ENCODE results near the gene RGS17. TPM values are rescaled to one million over a fixed set of nuclear protein-coding genes. Genes with fewer than 3 reads are reported as not detected.
"Not testable (repeated sequence)": the region's sequence is repeated elsewhere in the genome, so short reads cannot be mapped to it uniquely, and the experiment has no call there.

The RGS17 gene
- total RNA-seq, 1 donor from 2014 or later = not detected

DNA sequence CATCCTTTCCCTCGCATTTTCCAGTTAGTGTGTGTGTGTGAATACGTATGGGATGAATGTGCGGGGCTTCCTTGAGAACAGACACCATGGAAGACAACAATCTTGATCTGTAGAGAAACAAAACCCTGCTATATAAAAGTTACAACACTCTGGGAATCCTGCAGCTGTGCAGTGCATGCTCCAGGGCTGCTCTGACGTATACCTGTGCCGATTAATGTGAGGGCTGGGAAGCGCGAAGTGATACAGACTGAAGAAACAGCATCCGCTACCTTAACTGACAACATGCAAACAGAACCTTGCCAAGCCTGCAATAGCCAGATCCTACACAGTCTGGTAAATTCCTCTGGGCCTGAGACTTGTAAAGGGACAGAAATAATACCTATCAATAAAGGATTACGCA lies 96.9 kb downstream of the RGS17 start:
- intact Hi-C loops (cut with micrococcal nuclease) = no loop called here

DNA sequence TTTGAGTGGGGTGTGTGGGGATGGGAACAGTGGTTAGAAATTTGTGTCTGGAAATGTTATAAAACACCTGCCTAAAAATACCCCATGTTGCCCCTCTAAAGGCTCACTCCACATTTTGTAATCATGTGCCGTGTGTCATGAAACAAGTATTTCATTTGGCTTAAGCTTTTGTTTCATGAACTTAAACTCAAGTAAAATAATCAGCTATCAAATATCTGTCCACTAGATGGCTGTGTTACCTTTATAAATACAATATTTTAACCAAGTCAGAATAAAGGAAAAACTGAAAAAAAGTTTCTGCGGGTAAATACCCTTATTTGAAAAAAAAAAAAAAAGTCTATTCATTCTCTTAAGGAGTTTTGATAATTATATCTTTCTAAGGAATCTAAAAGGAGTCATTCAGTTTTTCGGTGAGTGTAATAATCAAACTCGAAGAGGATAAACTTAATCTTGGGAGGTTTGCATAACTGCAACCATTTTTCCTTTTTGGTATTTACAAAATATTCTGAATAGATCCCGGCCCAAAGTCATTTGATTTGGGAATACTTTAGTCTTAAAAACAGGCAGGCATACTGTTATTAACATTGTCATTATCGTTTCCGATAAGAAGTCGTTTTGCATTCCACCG lies 98.7 kb downstream of the RGS17 start:
- intact Hi-C loops (cut with micrococcal nuclease) = loop anchor here (1.0 kb wide), 1 partner anchor 280 kb away; no protein-coding TSS in a partner anchor

DNA sequence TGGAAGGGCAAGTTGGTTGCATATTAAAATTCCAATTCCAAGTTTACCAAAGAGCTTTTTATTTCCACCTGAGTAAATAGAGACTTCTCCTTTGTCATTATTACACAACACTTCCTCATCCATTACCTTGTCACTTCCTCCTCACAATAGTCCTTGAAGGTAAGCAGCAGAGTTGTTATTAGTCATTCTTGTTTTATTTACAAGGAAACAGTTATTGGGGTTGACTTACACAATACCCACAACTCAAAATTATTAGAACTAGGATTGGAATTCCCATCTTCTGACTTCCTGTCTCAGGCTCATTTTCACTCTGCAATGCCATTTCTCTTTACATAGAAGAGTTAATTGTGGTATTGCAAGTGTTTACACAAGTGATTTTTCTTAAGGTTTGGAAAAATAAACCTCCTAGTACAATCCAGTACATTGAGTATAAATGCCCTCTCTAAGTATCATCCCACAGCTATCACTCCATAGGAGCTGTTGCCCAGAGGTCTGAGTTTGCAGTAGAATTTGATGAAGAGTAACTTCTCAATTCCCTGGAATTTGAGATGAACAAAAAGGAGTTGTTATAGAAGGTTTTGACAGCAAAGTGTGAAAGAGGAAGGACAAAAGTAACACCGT lies 99.6 kb downstream of the RGS17 start:
- intact Hi-C loops (cut with micrococcal nuclease) = no loop called here

DNA sequence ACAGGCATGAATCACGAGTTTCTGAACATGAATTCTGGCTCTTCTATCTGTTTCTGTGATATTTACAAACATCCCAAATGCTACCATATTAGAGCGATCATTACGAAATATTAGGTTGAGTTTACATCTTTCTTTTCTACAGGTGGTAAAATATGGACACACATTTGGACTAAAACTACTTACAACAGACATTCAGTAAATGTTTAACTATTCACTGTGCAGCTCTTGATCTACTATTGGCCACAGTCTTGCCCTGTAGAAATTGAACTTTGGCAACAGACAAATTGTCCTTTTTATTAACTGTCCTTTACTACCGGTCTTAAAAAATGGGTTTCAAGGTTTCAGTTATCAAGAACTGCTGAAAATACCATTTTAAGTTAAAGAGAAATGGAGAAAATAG lies 102.1 kb downstream of the RGS17 start:
- intact Hi-C loops (cut with micrococcal nuclease) = loop anchor here (10.0 kb wide), 1 partner anchor 486 kb away; no protein-coding TSS in a partner anchor

DNA sequence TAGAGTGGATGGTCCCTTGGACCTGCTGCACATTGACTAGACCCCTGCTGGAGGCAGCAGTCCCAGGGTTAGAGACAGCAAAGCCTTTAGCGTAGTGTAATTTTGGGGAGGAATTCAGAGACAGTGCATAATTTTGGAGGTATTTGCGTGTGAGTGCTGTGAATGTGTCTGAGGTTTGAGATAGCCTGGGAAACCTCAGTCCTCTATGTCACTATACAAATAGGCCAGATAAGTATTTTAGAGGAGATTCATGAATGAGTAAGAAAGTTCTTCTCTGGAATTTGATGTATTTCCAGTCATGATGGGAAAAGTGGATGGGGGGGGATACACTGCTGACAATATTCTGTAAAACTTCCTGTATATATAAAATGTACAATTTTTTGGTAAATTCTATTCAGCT lies 102.8 kb downstream of the RGS17 start:
- intact Hi-C loops (cut with micrococcal nuclease) = loop anchor here (10.0 kb wide), 1 partner anchor 487 kb away; no protein-coding TSS in a partner anchor

DNA sequence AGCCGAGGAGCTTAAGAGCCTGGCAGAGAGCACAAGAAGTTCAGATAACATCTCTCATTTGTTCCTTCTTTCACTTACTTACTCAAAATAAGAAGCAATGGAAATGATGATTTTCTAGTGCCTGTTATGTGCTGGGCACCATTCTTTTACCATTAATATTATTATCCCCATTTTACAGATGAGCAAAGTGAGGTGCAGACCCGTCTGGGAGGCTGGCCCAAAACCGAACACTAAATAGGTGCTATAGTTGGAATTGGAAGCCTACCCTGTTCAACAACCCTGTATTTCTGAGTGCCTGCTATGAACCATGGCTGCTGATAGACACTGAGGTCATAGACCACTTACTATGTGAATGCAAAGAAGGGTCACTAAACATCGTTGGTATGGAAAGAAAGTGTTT lies 103.6 kb downstream of the RGS17 start:
- intact Hi-C loops (cut with micrococcal nuclease) = loop anchor here (10.0 kb wide), 1 partner anchor 487 kb away; no protein-coding TSS in a partner anchor

DNA sequence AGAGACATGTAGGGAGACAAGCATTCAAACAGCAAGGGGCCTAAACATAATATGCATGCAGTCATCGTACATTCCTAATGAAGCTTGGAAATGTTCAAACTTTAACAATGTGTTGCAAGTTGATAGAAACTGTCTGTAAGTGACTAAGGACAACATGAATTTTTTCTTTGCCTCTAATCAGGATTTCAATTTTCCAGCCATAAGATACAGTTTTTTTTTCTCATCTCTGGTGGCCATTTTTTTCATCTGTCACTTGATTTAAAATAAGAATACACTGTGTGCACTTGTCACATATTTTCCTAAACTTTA lies 106.4 kb downstream of the RGS17 start:
- intact Hi-C loops (cut with micrococcal nuclease) = loop anchor here (1.0 to 10.0 kb wide), 4 partner anchors 21 to 490 kb away; no protein-coding TSS in a partner anchor

DNA sequence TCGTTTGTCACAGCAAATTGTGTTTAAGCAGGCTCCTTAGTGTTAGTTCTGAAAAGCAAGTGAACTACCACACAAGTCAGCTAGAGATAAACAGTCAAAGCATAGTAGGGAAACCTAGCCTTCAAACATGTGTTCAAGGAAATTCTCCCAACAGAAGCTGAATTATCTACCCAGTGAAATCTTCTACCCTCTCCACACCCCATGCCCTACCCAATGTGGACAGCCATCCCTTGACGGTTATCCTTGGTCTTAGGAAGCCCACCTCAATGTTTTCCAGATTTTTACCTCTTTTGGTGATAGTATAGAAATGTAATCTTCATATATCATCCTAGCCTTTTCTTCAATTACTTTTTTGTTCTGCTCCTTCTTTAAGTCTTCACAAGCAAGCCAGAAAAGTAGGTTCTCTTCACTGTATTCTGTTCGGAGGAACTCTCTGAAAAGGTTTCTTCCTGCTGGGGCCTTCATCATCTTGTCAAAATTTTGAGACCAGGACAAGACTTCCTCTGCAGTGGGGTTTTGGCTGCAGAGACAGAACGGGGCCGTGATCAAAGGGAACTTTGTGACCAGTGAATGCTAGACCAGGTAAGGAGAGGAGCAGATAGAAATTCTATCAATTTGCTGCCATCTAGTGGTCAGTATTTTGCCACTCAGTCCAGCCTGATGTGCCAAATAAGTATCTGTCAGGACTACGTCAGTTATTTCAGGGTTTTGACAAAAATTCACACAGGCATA lies 106.9 kb downstream of the RGS17 start:
- intact Hi-C loops (cut with micrococcal nuclease) = loop anchor here (1.0 to 10.0 kb wide), 4 partner anchors 21 to 491 kb away; no protein-coding TSS in a partner anchor

DNA sequence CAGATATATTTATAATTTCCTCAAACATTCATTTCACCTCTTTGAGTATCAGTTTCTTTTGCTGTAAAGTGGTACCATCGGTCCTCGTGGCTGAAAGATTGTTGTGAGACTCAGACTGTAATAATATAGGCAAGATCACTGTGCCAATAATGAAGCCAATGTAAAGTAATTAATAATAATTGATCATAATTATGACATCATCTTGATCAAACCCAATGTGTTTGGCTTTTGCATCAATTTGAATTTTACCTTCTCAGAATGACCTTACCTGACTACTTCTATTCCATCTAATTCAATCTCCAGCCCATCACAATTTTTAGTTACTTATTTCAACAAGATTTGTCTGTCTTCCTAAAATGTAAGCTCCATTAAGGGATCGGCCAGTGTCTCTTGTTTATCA lies 112.7 kb downstream of the RGS17 start:
- intact Hi-C loops (cut with micrococcal nuclease) = no loop called here

DNA sequence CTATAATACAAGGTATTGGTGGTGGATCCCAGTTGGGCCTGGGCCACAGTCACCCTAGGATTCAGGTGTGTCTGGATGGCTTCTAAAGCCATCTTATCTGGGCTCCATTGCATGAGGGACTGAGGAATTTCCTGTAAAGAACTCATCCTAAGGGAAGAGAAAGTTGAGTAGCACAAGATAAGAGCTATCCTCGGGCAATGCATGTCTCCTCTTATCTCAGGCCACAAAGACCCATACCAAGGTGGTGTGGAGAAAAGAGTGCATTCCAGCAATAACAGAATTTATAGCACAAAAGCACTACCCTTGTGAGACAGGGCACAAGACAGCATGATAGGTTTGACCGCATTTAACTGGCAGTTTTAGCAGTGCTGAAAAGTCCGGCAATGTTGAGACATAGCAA lies 114.2 kb downstream of the RGS17 start:
- intact Hi-C loops (cut with micrococcal nuclease) = no loop called here

DNA sequence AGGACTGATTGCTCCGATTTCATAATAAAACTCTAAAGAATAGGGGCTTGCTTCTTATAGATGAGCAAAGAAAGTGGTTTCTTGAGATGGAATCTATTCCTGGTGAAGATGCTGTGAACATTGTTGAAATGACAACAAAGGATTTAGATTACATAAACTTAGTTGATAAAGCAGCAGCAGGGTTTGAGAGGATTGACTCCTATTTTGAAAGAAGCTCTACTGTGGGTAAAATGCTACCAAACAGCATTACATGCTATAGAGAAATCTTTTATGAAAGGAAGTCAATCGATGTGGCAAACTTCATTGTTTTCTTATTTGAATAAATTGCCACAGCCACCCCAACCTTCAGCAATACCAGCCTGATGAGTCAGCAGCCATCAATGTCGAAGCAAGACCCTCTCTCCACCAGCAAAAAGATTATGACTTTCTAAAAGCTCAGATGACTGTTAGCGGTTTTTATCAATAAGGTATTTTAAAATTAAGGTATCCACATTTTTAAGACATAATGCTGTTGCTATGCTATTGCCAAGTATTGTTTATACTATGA lies 115.9 kb downstream of the RGS17 start:
- intact Hi-C loops (cut with micrococcal nuclease) = no loop called here

DNA sequence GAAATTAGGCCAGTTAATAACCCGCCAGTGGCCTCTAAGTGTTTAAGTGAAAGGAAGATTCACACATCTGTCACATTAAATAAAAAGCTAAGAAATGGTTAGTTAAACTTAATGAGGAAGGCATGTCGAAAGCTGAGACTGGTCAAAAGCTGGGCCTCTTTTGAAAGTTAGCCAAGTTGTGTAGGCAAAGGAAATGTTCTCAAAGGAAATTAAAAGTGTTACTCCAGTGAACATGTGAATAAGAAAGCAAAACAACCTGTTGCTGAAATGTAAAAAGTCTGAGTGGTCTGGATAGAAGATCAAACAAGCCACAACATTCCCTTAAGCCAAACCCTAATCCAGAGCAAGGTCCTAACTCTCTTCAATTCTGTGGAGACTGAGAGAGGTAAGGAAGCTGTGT lies 117.6 kb downstream of the RGS17 start:
- intact Hi-C loops (cut with micrococcal nuclease) = no loop called here

DNA sequence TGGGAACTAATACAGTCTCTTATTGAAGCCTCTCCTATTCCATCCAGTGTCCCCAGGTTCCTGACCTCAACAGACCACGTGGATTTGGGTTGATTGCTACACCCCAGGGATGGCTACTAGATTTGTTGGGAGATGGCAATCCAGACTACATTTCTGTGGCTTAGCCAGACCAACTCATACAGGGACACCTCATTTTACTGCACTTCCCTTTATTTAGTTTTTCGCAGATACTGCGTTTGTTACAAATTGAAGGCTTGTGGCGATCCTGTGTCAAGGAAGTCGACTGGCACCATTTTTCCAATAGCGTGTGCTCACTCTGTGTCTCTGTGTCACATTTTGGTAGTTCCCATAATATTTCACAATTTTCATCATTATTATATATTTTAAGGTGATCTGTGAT lies 118.2 kb downstream of the RGS17 start:
- intact Hi-C loops (cut with micrococcal nuclease) = no loop called here

DNA sequence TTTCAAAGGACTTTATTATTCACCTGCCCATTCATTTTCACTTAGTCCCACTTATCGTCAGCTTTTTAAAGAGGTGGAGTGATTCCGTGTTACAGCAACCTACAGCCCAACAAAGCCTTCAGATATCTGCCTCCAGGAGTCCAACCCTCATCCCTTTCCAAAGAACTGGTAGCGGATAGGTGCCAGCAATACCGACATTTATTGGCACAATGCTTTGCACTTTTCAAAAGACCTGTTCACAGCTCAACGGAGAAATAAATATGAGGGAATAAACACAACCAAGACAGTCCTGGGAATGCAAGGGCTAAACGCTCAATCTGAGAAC lies 127.8 kb downstream of the RGS17 start:
- intact Hi-C loops (cut with micrococcal nuclease) = loop anchor here (1.0 to 10.0 kb wide), 4 partner anchors 21 to 1731 kb away; partner anchors contain the start of genes SCAF8 and ZBTB2

DNA sequence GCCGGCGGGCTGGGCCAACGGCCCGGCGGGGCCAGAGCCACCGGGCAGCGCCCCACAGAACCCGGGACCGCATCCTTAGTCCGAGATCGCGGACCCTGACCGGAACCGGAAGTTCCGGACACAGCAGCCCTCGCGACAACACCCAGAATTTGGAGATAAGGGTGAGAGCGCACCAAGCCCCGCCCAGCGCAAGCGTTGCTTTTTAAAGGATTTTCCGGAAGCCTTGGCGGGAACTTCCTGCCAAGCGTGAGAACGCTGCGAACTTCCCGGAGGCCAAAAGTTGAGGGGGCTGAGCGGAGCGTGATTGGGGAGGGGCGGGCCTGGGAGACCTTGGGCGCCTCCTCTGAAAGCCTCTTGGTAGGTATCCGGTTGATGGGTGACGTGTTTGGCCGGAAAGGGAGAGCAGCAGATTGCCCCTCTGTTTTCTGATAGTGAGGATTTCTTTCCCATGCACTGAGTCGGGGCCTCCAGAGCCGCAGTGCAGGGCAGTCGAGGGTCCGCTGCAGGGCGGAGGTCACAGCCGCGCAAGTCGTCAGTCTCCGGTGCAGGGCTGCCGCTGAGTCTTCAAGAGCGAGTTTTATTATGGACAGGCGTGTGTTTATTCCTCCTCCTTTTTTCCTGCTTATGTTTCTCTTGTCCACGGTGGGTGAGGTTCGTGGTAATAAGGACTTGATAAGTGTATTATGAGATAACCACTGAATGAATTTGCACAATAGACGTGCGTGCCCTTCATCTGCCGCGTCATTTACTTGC lies 128.3 kb downstream of the RGS17 start, which contains the start of gene MTRF1L:
Gene MTRF1L, minus strand, starts transcription at position 97 of the 753 bp plus-strand sequence. Its CDS starts 24 bp downstream, at position 73.
- intact Hi-C loops (cut with micrococcal nuclease) = loop anchor here (1.0 to 10.0 kb wide), 6 partner anchors 20 to 1732 kb away; partner anchors contain the start of genes RMND1, SCAF8 and ZBTB2

DNA sequence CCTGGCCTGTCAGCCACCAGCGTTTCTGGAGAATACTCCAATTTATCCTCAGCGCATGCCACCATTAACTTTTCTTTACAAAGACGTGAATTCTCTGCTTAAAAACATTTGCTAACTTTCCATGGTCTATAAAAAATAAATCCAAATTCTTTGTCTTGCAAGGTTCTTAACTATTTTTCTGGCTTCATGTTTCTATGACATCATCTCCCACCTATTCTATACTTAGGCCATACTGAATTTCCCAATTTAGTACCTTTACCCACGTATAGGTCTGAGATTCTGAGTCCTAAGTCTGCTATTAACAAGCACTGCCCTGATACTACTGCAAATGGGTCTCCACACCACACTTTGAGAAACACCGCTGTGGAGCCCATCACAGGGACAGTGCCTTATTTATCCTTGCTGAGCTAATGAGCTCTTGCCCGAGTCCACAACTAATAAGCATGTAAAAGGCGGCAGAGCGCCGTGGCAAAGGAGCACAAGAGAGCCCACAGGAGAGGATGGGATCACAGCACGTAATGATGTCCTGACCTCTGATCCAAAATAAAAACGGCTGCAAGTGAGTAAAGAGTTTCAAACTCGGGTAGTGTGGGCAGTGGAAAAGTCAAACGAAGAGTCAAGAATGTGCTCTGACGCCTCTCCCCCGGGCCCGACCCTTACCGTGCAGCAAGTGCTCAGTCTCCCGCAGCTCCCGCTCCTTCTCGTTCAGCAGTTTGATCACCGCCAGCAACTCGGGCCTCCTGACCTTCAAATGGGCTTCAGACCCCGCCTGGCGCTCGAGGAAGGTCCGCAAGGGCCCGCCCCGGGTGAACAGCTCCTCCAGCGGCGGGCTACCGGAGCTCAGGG lies 129.1 kb downstream of the RGS17 start:
- intact Hi-C loops (cut with micrococcal nuclease) = loop anchor here (1.0 to 10.0 kb wide), 5 partner anchors 20 to 1733 kb away; partner anchors contain the start of genes RMND1, SCAF8 and ZBTB2

DNA sequence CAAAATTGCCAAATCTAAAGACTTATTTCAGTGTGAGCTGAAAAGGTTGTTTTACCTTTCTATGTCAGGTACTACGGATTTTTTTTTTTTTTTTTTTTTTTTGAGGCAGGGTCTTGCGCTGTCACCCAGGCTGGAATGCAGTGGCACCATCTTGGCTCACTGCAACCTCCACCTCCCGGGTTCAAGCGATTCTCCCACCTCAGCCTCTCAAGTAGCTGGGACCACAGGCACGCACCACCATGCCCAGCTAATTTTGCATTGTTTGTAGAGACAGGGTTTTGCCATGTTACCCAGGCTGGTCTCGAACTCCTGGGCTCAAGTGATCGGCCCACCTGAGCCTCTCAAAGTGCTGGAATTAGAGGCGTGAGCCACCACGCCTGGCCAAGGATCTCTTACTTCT lies 130.3 kb downstream of the RGS17 start:
- intact Hi-C loops (cut with micrococcal nuclease) = loop anchor here (5.0 to 10.0 kb wide), 3 partner anchors 698 to 1734 kb away; partner anchors contain the start of genes SCAF8 and ZBTB2

DNA sequence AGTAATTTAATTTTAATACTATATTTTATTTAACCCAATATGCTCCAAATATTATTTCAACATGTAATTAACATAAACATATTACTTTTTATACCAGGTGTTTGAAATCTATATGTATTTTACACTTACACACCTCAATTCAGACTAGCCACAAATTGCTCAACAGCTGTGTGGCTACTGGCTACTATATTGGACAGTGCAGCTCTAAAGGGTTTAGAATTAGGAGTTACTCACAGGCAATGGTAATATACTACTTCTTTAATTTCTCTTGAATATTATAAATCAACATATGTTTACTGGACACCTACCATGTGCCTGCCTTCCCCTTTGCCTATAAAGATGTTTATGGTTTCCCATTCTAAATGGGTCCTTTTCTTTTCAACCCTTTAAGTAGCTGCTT lies 130.8 kb downstream of the RGS17 start:
- intact Hi-C loops (cut with micrococcal nuclease) = loop anchor here (5.0 to 10.0 kb wide), 3 partner anchors 698 to 1735 kb away; partner anchors contain the start of genes SCAF8 and ZBTB2

DNA sequence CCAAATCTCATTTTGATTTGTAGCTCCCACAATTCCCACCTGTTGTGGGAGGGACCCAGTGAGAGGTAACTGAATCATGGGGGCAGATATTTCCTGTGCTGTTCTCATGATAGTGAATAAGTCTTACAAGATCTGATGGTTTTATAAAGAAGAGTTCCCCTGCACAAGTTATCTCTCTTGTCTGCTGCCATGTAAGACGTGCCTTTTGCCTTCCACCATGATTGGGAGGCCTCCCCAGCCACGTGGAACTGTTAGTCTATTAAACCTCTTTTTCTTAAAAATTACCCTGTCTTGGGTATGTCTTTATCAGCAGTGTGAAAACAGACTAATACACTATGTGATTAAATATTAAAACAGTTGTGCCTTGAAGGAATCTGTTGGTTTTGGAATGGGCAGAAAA lies 131.5 kb downstream of the RGS17 start:
- intact Hi-C loops (cut with micrococcal nuclease) = not testable (repeated sequence)

DNA sequence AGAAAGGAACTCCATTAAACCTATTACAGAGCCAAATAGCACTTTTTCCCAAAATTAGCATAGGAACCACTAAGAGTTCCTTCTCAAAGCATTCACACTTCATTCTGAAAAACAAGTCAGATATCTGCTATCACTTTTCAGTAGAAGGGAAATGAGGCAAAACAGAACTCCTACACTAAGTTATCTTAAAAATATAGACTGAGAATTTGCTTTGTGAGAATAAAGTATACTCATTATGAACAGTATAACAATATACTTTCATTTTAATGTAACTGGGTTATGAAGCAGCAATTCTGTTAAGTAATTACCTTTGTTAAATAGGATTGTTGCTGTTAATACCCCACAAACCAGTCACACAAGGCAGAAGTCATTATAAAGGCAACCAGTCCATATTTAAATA lies 137.2 kb downstream of the RGS17 start:
- intact Hi-C loops (cut with micrococcal nuclease) = no loop called here

Data from T-helper 2 cell treated with Interferon-gamma antibody and Interleukin-4, amounts not matched to agents 100 ng/mL and 5 ng/mL, for 36 hours (primary cell).